SU-DHL-6 (cell line): ENCODE results near the gene NFIB.

Experiments
- H2AFZ ChIP-seq: fragments of 200-600 bp; sonication (generic); 2 replicates; pipeline ENCODE4 v1.6.1; 2014; ENCODE audit warnings: low read depth, mild to moderate bottlenecking, moderate library complexity, mixed read lengths, antibody characterized with exemption, low read length; ENCODE audit not compliant: severe bottlenecking
- H3F3A ChIP-seq: fragments of 200-600 bp; shearing (Covaris generic); 2 replicates; pipeline ENCODE4 v1.6.0; 2016; ENCODE audit warnings: antibody characterized with exemption, mild to moderate bottlenecking; ENCODE audit not compliant: insufficient read depth
- H3K27ac ChIP-seq: fragments of 200-600 bp; sonication (generic); 2 replicates; pipeline ENCODE4 v1.5.1; 2016; ENCODE audit warnings: low read depth, mild to moderate bottlenecking, low read length, moderate library complexity, mixed read lengths
- H3K27me3 ChIP-seq: fragments of 200-600 bp; sonication (generic), shearing (Covaris generic); 2 replicates; pipeline ENCODE4 v1.6.0; 2014; ENCODE audit warnings: mild to moderate bottlenecking, low read length
- H3K36me3 ChIP-seq: fragments of 200-600 bp; sonication (generic); 2 replicates; pipeline ENCODE4 v1.6.1; 2014; ENCODE audit warnings: mild to moderate bottlenecking, low read length, mixed read lengths
- H3K4me2 ChIP-seq: fragments of 300-600, 200-600 bp; shearing (Covaris generic), sonication (generic); 2 replicates; pipeline ENCODE4 v1.6.0; 2014; ENCODE audit warnings: low read length, low read depth, mild to moderate bottlenecking; ENCODE audit not compliant: poor library complexity, severe bottlenecking
- H3K4me3 ChIP-seq: fragments of 200-600 bp; sonication (generic); 2 replicates; pipeline ENCODE4 v1.5.1; 2014; ENCODE audit warnings: antibody characterized with exemption, low read length, mild to moderate bottlenecking, mixed read lengths; ENCODE audit not compliant: insufficient read depth, poor library complexity, severe bottlenecking
- H3K79me2 ChIP-seq: fragments of 200-600 bp; sonication (generic); 2 replicates; pipeline ENCODE4 v1.6.1; 2014; ENCODE audit warnings: mild to moderate bottlenecking, low read length, moderate library complexity; ENCODE audit not compliant: insufficient read depth
- H3K9ac ChIP-seq: fragments of 200-600 bp; sonication (generic); 2 replicates; pipeline ENCODE4 v1.7.0; 2014; ENCODE audit warnings: mild to moderate bottlenecking, low read length
- H3K9me2 ChIP-seq: fragments of 200-600 bp; sonication (generic); replicated peaks from 2 replicates; pipeline ENCODE4 v1.6.1; 2014; ENCODE audit warnings: low read length; ENCODE audit not compliant: insufficient read depth
- H3K9me3 ChIP-seq: fragments of 200-600 bp; sonication (generic); 2 replicates; pipeline ENCODE4 v1.6.1; 2014; ENCODE audit warnings: low read length, mixed read lengths; ENCODE audit not compliant: insufficient read depth
- H4K20me1 ChIP-seq: fragments of 200-600 bp; sonication (generic); 2 replicates; pipeline ENCODE4 v1.6.1; 2014; ENCODE audit warnings: low read depth, mild to moderate bottlenecking, antibody characterized with exemption, low read length, moderate library complexity, mixed read lengths
- CTCF ChIP-seq: fragments of 200-600 bp; sonication (generic); IDR thresholded peaks from one replicate; pipeline ENCODE4 v1.5.1; 2017; ENCODE audit warnings: antibody characterized with exemption, mild to moderate bottlenecking, low read length, moderate library complexity; ENCODE audit not compliant: insufficient read depth, poor library complexity, severe bottlenecking
- EZH2phosphoT487 ChIP-seq: fragments of 200-600 bp; sonication (generic), shearing (Covaris generic); conservative IDR thresholded peaks from 2 replicates; pipeline ENCODE4 v1.6.1; 2018; ENCODE audit warnings: mild to moderate bottlenecking, antibody characterized with exemption, low read length, moderate library complexity, mixed read lengths

Gene NFIB

GRCh38 chr9:14286121-14286520 lies 27.8 kb downstream of the NFIB start:
- no peaks in the 10 kb centered on the region for H3K79me2 ChIP-seq
- no peaks in the 10 kb centered on the region for H3K27me3 ChIP-seq
- TF ChIP-seq EZH2phosphoT487 (no peak), CTCF (no peak)
- no peak overlapping the region for H3K27ac ChIP-seq
- no peak overlapping the region for H2AFZ ChIP-seq
- H3K4me3 ChIP-seq, result no peak overlapping the region
- H3K9ac ChIP-seq, result no peak overlapping the region
- H3K4me2 ChIP-seq, result no peak overlapping the region
- no peaks in the 10 kb centered on the region for H3K9me2 ChIP-seq
- no peaks in the 10 kb centered on the region for H4K20me1 ChIP-seq
- no peaks in the 10 kb centered on the region for H3K9me3 ChIP-seq
- no peaks in the 10 kb centered on the region for H3K36me3 ChIP-seq
- H3F3A ChIP-seq, result no peaks in the 10 kb centered on the region

GRCh38 chr9:14283276-14283675 lies 30.7 kb downstream of the NFIB start:
- Histone ChIP-seq H3K27me3 (no peaks in the 10 kb centered on the region), H3K9ac (no peak overlapping the region), H3K27ac (no peak overlapping the region), H2AFZ (no peak overlapping the region), H3K9me3 (no peaks in the 10 kb centered on the region), H4K20me1 (no peaks in the 10 kb centered on the region), H3K9me2 (no peaks in the 10 kb centered on the region), H3K4me2 (no peak overlapping the region), H3K79me2 (no peaks in the 10 kb centered on the region), H3F3A (no peaks in the 10 kb centered on the region), H3K36me3 (no peaks in the 10 kb centered on the region), H3K4me3 (no peak overlapping the region)
- TF ChIP-seq CTCF (no peak), EZH2phosphoT487 (no peak)

- TF ChIP-seq CTCF (no peak), EZH2phosphoT487 (no peak)
- no peak overlapping the region for H3K9ac ChIP-seq
- H3K79me2 ChIP-seq, result no peaks in the 10 kb centered on the region
Observed at GRCh38 chr9:14281876-14282275, 32.1 kb downstream of the NFIB start.

More at GRCh38 chr9:14281876-14282275, 32.1 kb downstream of the NFIB start:
- H3K36me3 ChIP-seq, result no peaks in the 10 kb centered on the region
- no peaks in the 10 kb centered on the region for H4K20me1 ChIP-seq
- H3F3A ChIP-seq, result no peaks in the 10 kb centered on the region
- no peak overlapping the region for H3K27ac ChIP-seq
- no peak overlapping the region for H2AFZ ChIP-seq
- H3K9me2 ChIP-seq, result no peaks in the 10 kb centered on the region
- H3K9me3 ChIP-seq, result no peaks in the 10 kb centered on the region
- no peaks in the 10 kb centered on the region for H3K27me3 ChIP-seq
- no peak overlapping the region for H3K4me2 ChIP-seq
- H3K4me3 ChIP-seq, result no peak overlapping the region
